GM21723 (cell line): Measurements from ENCODE around the gene PCNX2.
"Not testable (repeated sequence)": the region's sequence is repeated elsewhere in the genome, so short reads cannot be mapped to it uniquely, and the experiment has no call there.

Source experiments
- ATAC-seq: cut with Tn5 transposase; IDR thresholded peaks from one replicate; pipeline ENCODE4 v1.9.1; 2021; ENCODE audit warnings: mild to moderate bottlenecking, moderate library complexity; ENCODE audit not compliant: unreplicated experiment

Gene PCNX2

DNA sequence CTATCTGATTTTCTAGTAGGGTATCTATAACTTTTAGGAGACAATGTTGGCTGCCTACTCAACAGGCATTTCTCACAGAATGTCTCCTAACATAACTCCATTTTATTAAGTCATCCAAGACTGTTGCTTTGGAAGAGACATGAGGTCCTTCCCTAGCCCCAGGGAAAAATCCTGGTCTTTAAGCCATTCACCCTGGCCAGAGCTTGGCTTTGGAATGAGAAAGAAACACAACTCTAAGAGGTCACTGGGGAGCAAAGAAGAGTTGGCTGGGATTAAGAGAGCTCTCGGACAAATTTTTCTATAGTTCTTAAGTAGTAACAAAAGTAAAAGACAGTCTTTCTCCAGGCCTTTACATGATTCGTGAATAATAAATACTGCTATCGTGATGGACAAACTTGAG, 57.9 kb downstream of the PCNX2 start:
- ATAC-seq: no peak

DNA sequence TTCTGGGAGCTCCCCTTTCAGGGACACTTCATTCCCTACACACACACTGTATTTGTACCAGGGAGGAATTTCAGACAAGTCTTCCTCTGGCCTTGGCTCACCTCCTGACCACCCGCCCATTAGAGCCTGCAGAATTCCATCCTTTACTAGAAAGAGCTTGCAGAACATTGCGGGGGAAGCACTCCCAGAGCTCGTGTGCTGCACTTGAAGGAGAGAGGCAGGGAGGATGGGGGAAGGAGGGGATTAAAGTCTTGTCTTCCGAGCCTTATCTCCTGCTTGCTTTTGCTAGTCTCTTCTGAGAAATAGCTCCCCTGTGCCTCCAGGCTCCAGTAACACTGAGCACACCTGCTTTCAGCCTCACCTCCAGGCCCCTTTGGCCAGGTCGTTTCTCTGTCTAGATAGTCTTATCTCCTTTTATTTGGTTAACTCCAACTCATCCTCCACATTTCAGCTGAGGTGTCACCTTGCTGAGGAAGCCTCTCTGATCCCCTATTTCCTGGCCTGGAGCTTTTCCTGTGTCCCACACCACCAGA, 62.0 kb downstream of the PCNX2 start:
- ATAC-seq: no peak

DNA sequence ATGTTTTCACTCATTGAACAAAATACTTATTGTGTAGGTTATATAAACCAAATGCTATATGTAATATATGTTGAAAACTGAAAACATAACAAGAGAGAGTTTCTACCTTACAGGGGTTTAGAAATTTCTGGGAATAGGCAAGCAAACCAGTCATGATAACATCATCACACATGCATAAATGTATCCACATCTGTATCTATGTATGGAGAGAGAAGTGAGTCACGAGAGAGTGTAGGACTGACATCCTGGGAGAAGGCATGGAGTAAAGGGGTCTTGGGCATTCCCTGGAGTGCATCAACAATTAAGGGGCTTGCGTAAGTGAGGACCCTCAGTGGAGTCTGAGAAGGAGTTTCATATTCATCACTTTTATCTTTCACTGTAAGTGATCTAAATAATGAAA, 65.5 kb downstream of the PCNX2 start:
- no peak for ATAC-seq

DNA sequence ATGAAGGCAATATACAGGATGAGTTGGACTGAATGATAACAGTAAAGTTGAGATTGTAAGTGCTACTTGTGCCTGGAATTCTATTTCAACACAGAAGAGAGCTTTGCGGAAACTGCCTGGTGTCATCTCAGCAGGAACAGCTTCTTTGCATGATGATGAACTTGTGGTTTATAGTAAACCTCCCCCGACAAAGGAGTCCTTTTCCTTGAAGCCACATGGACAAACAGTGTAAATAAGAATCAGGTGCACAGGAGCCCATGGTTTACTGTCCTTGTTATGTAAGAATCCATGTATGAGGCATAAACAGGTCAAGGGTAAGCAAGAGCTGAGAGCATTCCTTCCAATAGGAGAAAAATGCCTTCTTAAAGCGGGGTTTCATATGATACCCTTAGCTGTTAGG, 66.2 kb downstream of the PCNX2 start:
- ATAC-seq: no peak

DNA sequence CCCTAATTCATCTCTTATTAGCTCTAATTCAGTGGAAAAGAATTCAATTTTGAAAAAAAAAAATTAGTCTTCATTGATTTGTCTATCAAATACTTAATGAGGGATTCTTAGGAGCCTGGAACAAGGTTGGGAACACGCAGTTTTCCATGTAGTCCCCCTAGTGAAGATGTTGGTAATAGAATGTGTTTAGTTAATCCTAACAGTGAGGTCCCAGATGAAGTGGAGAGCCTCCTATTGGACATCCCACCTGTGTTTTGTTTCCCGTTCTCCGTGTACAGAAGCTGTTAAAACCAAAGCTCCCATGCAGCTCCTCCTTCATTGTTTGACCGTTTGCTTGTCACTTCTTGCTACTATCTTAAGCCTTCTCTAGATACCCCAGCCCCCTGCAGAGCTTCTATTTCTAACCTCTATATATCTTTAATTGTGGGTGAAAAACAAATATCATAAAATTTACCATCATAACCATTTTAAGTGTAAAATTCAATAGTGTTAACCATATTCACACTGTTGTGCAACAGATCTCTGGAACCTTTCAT, 67.5 kb downstream of the PCNX2 start:
- no peak for ATAC-seq

DNA sequence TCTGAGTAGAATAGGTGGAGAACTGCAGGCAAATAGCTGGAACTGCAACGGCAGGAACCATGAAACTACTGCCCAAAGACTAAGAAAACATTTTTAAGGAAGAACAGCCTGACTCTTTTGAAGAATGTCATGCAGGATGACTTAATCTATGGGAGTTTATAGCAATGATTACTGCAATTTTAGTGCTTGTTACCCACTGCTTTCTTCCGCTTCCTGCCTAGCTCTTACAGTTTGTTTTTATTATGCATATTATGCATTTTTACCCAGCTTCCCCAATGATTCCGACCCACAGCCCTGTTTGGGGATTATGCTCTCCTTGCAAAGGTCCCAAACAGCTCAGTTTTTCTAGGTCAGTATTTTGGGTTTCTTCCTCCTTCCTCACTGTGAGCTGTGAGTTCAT, 71.2 kb downstream of the PCNX2 start:
- ATAC-seq: no peak

DNA sequence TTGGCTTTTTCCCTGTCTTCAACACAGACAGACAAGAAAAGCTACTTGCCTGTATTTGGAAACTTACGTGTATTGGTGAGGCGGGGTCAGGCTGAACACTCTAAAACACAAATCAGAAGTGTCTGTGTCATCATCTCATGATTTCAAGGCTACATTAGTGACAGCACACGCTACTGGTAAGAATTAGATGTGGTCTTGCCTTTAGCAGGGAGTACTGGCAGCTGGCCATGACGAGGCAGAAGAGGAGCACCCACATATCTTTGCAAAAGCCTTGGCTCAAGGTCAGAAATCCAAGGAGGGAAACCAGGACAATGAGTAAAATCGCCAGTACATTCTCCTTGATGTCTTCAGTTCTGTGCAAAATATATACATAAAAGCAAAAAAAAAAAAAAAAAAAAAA, 77.7 kb downstream of the PCNX2 start:
- ATAC-seq: no peak

DNA sequence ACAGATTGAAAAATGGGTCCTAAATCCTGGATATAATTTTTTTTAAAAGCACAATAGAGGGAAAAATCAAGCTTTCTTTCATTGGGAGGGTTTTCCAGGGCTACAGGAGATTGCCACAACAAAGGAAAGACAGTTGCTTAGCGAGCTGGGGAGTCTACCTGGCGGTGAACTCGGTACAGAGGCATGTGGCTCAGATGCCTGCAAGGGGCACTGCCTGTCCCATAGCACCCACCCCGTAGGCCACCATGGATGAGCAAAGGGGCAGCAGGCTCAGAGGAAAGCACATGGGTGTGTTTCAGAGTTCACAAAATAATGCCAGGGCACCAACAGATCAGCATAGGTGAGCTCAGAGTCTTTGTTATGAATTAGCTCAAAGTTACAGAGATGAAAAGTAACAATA, 79.5 kb downstream of the PCNX2 start:
- no peak for ATAC-seq

DNA sequence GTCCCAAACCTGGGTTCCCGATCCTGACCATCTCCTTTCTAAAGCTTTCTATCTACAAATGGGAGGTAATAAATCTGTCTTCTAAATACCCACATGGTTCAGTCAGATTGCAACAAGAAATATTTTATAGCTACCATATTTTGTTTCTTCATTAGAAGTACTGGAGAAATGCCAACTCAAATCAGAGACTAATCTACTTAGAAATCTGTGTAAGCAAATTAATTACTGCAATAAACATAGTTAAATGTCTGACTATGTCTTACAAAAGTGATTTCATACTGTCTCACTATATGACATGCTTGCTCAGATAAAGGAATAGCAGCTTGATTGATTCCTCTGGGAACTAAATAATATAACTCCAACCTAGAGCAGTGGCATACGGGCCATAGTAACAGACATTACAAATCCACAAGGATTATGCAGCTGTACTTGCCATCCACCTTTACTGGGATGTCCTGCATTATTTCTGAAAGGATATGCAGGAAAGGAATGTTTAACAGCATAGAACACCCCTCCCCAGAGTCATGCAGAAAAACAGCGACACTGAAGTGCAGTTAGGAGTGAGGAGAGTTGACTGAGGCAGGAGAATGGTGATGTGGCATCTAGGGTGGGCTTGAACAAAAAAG, 80.3 kb downstream of the PCNX2 start:
- ATAC-seq: no peak

DNA sequence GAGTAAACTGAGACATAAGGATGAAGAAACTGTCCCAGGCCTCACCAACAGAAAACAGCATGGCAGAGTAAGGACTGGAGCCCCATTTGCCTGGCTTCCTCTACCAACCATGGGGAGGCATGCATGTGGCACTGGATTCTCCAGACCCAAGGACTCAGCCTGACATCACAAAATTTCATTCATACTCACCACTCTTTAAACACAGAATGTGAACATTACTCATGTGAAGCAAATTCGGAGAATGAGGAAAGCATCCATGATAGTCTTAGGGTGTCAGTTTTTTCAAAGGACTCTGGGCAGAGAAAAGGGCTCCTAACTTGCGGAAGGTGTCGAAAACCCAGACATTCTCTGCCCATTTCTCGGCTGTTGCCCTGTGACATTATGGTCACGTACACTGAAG, 83.9 kb downstream of the PCNX2 start:
- ATAC-seq: no peak

DNA sequence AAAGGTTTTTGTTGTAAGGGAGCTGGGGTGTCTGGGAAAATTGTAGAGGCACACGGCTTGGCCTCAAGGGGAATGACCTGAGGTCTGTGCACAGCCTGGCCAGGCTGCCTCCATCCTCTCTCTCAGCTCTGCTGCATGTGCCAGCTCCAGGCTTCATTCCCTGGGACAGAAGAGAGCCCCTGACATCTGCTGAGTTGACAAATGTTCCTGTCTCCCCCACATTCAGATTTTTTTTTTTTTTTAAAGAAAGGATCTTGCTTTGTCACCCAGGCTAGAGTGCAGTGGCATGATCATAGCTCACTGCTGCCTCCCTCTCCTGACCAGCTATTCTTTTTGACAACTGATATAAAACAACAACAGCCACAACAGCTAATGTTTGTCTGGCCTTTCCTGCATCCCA, 84.4 kb downstream of the PCNX2 start:
- no peak for ATAC-seq

DNA sequence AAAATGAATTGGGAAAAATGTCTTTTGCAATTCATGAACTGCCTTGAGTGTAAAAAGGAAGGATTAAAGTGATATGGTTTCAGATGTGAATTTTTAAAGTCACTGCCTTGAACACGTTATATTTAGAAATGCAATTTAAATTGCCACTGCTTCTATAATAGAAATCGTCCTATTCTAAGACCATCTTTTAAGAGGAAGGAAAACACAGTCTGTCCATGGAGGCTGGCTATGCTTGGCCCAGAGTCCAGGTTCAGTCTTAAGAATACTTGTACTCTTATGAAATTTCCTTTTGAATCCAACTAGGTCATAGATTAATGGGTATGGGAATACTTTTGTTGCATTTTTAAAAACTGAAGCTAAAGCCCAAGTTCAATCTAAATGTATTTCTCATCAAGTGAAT, 86.0 kb downstream of the PCNX2 start:
- ATAC-seq: no peak

DNA sequence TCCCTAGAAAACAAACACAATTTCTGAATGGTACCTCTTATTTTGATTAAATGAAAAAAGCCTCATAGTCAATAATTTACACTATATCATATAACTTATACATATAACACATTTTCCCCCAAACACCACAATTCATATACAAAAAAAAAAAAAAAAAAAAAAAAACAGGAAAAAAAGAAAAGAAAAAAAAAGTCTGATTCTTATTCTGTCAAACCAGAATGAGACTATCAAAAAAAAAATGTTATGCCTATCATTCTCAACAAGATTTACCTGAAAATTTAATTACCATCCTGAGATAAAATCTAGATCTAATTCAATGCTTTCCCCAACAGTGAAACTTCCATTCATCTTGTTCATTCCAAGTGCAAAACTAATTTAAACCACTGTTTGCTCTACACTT, 86.8 kb downstream of the PCNX2 start:
- no peak for ATAC-seq

DNA sequence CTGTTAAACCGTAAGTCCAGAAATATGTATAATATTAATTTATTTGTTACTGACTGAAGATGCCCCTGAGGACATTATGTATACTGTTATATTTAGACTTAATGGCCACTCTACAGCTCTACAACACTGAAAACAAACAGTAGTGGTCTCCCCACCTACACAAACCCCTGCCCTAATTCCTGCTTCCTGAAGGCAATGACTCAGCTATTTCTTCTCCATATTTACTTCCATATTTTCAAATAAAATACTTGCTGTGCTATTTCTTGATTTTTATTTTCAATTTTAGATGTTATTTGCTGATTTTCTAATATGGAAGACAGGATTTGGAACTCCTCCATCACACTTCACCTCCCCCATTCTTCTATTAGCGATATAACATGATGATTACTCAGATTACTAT, 97.6 kb downstream of the PCNX2 start:
- ATAC-seq: no peak

DNA sequence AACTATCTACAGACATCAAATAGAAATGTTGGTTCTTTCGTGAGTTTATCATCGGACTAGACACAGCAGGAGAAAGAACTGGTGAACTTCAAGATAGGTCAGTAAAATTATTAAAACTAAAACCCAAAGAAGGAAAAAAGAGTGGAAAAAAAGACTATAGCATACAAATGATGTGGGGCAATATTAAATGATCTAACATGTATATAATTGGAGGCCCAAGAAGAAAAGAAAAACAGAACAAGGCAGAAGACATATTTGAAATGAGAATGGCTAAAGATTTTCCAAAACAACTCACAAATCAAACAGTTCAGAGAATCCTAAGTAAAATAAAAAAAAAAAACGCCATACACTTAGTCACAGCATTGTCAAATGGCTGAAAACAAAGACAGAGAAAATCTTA, 101.8 kb downstream of the PCNX2 start:
- ATAC-seq: no peak

DNA sequence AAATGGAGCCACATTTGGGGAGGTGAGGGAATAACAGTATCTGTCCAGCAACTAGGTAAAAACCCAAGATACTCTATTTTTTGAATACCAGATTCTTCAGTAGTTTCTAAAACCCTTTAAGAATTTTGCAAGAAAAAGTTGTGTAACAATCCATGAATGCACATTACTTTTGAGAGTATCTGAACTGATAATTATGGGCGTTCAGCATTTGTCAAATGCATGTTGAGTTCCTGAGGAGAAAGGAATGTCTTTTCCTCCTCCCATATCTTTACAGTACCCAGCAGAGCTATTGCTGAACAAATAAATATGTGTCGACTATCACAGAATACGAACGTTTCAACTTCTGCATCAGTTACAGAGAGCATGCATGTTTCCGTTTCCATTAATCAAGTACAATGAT, 104.5 kb downstream of the PCNX2 start:
- ATAC-seq: no peak

DNA sequence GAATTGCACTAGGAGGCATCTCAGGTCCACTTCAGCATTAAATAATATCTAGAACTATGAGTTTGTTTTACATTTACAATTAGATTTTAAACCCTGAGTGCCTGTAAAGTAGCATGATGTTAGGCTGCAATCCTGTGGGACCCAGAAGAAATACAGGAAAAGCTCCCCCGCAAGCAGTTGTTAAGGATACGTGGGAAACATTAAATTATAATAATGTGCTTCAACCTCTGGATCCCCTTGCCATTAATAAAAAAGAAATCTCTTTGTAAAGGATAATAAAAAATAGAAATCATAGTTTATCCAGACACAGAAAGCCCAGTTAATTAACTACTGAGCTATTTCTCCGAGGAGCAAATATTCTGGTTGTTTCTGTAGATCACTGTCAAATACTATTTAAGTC, 106.0 kb downstream of the PCNX2 start:
- no peak for ATAC-seq

DNA sequence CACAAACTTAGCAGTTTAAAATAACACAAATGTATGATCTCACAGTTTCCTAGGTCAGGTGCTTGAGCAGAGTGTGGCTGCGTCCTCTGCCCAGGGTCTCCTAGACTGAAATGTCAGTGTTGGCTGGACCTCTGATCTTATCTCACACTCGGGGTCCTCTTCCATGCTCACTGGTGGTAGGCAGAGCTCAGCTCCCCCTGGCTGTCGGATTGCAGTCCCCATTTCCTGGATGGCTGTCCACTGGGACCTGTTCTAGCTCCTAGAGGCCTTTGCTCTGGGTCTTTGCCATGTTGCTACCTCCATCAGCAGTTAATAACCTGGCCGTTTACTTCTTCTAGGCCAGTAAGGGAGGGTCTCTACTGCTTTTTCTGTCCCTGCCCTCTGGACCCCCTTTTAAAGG, 107.5 kb downstream of the PCNX2 start:
- no peak for ATAC-seq

DNA sequence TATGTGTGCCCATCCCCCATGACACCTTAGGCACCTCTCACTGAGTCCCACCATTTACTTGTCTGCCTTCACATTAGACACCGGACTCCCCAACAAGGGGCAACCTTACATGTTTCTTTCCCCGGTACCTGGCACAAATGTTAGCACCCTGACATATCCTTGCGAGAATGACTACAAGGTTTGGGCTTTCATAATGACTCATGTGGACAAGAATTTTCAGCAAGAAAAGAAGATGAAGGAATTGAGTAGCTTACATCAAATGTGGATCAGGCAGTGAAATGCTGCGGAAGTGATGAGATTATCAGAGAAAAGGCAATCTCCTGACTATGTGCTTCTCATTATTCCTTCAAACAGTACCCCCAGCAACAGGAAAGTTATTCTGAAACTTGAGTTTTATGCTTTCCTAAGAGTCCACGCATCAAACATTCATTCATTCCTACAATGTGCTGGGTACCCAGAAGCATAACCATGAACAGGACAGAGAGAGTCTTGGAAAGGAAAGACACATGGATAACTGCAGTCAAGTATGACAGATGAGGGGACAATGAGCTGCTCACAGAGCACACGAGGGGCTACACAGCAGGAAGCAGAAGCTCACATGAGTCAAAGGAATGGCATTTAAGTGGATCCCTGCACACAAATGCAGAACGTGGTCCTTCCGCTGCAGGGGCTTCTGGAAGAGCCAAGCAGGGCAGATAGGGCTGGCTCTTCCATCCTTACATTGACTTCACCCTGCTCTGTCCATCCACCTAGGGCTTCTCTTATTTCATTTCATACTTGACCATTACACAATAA, 112.1 kb downstream of the PCNX2 start:
- no peak for ATAC-seq

DNA sequence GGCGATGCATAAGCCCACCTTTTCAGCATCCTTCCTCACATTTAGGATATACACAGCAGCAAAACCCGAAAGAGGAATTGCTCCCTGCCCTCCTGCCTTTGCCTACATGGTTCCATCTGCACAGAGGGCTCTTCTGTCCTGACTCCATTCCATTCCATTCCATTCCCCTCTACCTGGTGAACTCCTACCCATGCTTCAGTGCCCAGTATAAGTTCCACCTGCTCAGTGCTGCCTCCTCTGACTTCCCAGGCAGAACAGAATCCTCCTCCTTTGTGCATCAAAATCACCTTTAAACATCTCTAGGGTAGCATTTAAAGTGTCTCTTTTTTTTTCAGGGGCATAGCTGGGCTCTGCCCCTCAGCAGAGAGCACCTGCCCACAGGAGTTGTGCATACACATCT, 112.9 kb downstream of the PCNX2 start:
- no peak for ATAC-seq

DNA sequence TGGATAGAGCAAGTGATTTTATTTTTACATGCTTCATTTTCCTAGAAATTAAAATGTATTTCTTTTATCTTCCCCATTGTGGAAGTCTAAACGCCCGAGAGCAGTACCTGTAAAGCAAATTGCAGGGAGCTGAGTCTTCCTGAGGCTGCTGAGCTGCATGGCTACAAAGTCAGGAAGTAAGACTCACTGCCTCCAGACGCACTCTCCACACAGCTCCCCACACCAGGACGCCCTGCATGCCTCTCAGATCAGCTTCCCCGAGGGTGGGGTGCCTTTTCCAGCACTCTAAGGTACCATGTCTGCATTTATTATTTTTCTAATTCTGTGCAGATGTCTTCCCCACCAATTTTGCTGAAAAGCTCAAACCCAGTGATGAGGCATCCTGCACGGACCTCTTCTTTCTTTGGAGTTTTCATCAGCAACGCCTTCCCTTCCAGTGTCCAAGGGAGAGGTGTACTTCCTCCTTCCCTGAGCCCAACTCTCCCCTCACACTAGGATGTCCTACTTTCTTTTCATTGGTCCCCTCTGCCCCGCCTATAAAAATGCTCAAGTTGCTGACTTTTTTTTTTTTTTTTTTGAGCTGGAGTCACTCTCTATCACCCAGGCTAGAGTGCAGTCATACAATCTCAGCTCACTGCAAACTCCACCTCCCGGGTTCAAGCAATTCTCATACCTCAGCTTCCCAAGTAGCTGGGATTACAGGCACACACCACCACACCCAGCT, 114.7 kb downstream of the PCNX2 start:
- no peak for ATAC-seq

DNA sequence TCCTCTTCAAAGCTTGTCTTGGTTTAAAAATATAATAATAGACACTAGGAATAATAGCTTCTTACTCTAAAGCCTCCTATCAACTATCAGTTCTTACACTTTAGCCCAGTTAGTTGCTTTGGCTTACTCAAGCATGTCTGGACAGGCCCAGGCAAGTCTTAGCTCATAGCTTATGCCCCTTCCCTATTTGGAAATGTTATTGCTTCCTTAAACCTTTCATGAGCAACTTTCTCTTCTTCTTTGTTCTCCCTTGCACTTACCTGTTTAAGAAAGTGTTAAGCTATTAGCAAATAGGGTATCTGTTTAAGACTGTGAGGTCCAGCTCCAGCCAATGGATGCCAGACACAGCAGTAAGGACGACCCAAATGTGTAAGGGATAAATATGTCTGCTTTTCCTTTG, 115.9 kb downstream of the PCNX2 start:
- ATAC-seq: not testable (repeated sequence)
